Central memory CD8-positive, alpha-beta T cell (primary cell): ENCODE results near the gene VWA1.
"Not testable (repeated sequence)": the region's sequence is repeated elsewhere in the genome, so short reads cannot be mapped to it uniquely, and the experiment has no call there.

ENCODE experiments used
- ATAC-seq: fragments of 150-1000 bp; cut with Tn5 transposase; replicated peaks from 2 replicates; pipeline ENCODE4 v1.10.0; 2022; ENCODE audit warnings: mild to moderate bottlenecking, moderate FRiP score, moderate number of reproducible peaks; ENCODE audit not compliant: poor library complexity, severe bottlenecking; ENCODE audit errors: extremely low read depth
- DNase-seq, 2 donors: peaks; one replicate each; pipeline ENCODE4 v3.0.0; 2021; ENCODE audit warnings: low spot score in 2 of 2
- H3K27ac Mint-ChIP-seq: one replicate; pipeline ENCODE4 v1.8.0; 2022; ENCODE audit warnings: low read depth, mild to moderate bottlenecking, moderate library complexity, mixed read lengths
- H3K27me3 Mint-ChIP-seq: one replicate; pipeline ENCODE4 v1.8.0; 2022; ENCODE audit warnings: mixed read lengths
- H3K36me3 Mint-ChIP-seq: one replicate; pipeline ENCODE4 v1.8.0; 2022; ENCODE audit warnings: mild to moderate bottlenecking, moderate library complexity, mixed read lengths; ENCODE audit not compliant: insufficient read depth
- H3K4me1 Mint-ChIP-seq: one replicate; pipeline ENCODE4 v1.8.0; 2022; ENCODE audit warnings: mixed read lengths
- H3K4me3 Mint-ChIP-seq: one replicate; pipeline ENCODE4 v1.8.0; 2022; ENCODE audit warnings: mild to moderate bottlenecking, moderate library complexity, mixed read lengths
- H3K9me3 Mint-ChIP-seq: one replicate; pipeline ENCODE4 v1.8.0; 2022; ENCODE audit warnings: mixed read lengths

Gene VWA1

GRCh38 chr1:1437033-1437903 is 1.8 kb downstream of the VWA1 start:
- no peaks in the 10 kb centered on the region for H3K4me1 Mint-ChIP-seq
- H3K36me3 Mint-ChIP-seq: no peaks in the 10 kb centered on the region
- DNase-seq (no peak), ATAC-seq (no peak)
- H3K9me3 Mint-ChIP-seq: no peaks in the 10 kb centered on the region
- no peak overlapping the region for H3K27ac Mint-ChIP-seq
- H3K27me3 Mint-ChIP-seq: peaks cover 25% of the 10 kb centered on the region
- no peak overlapping the region for H3K4me3 Mint-ChIP-seq

- H3K27me3 Mint-ChIP-seq: peaks cover 18% of the 10 kb centered on the region
Observed at GRCh38 chr1:1437904-1438376, 2.5 kb downstream of the VWA1 start.

GRCh38 chr1:1438531-1439381 is 3.3 kb downstream of the VWA1 start:
- no peaks in the 10 kb centered on the region for H3K36me3 Mint-ChIP-seq
- ATAC-seq: no peak

More at GRCh38 chr1:1437904-1438376, 2.5 kb downstream of the VWA1 start:
- DNase-seq (no peak), ATAC-seq (no peak)
- no peak overlapping the region for H3K27ac Mint-ChIP-seq
- no peak overlapping the region for H3K4me3 Mint-ChIP-seq
- H3K4me1 Mint-ChIP-seq: no peaks in the 10 kb centered on the region
- H3K9me3 Mint-ChIP-seq: no peaks in the 10 kb centered on the region
- H3K36me3 Mint-ChIP-seq: no peaks in the 10 kb centered on the region

GRCh38 chr1:1439546-1440261 is 4.2 kb downstream of the VWA1 start:
- Mint-ChIP-seq H3K27ac (no peak overlapping the region), H3K27me3 (peaks cover 15% of the 10 kb centered on the region), H3K4me3 (no peak overlapping the region), H3K36me3 (no peaks in the 10 kb centered on the region), H3K4me1 (no peaks in the 10 kb centered on the region), H3K9me3 (no peaks in the 10 kb centered on the region)
- no peak for ATAC-seq
- no peak for DNase-seq

More at GRCh38 chr1:1438531-1439381, 3.3 kb downstream of the VWA1 start:
- no peak for DNase-seq
- Mint-ChIP-seq H3K9me3 (no peaks in the 10 kb centered on the region), H3K4me1 (no peaks in the 10 kb centered on the region), H3K27me3 (peaks cover 18% of the 10 kb centered on the region), H3K27ac (no peak overlapping the region), H3K4me3 (no peak overlapping the region)

GRCh38 chr1:1440262-1441001 is 4.9 kb downstream of the VWA1 start:
- DNase-seq (no peak), ATAC-seq (no peak)
- H3K4me3 Mint-ChIP-seq: no peak overlapping the region
- H3K27ac Mint-ChIP-seq: no peak overlapping the region
- H3K36me3 Mint-ChIP-seq: no peaks in the 10 kb centered on the region
- no peaks in the 10 kb centered on the region for H3K4me1 Mint-ChIP-seq
- H3K27me3 Mint-ChIP-seq: peaks cover 8% of the 10 kb centered on the region
- no peaks in the 10 kb centered on the region for H3K9me3 Mint-ChIP-seq

- Mint-ChIP-seq H3K4me3 (no peak overlapping the region), H3K36me3 (no peaks in the 10 kb centered on the region), H3K27me3 (peaks cover 6% of the 10 kb centered on the region), H3K9me3 (no peaks in the 10 kb centered on the region), H3K4me1 (no peaks in the 10 kb centered on the region), H3K27ac (no peak overlapping the region)
- DNase-seq (peak in 1 of 2 donors; percentile 39), ATAC-seq (peak; percentile 73)
Observed at GRCh38 chr1:1441002-1441888, 5.8 kb downstream of the VWA1 start.

GRCh38 chr1:1442069-1442770 is 6.7 kb downstream of the VWA1 start:
- H3K27me3 Mint-ChIP-seq: no peaks in the 10 kb centered on the region
- ATAC-seq (no peak), DNase-seq (no peak)
- no peaks in the 10 kb centered on the region for H3K36me3 Mint-ChIP-seq
- H3K4me1 Mint-ChIP-seq: no peaks in the 10 kb centered on the region
- no peaks in the 10 kb centered on the region for H3K9me3 Mint-ChIP-seq
- H3K4me3 Mint-ChIP-seq: no peak overlapping the region
- H3K27ac Mint-ChIP-seq: no peak overlapping the region

GRCh38 chr1:1446631-1447030 is 11.1 kb downstream of the VWA1 start:
- H3K4me3 Mint-ChIP-seq, H3K27me3 Mint-ChIP-seq, H3K9me3 Mint-ChIP-seq, H3K4me1 Mint-ChIP-seq, H3K27ac Mint-ChIP-seq, DNase-seq, ATAC-seq, H3K36me3 Mint-ChIP-seq: not testable (repeated sequence)

- Mint-ChIP-seq H3K27ac (no peak within 1 kb of the TSS), H3K9me3 (no peaks in the 10 kb centered on the region), H3K36me3 (no peaks in the 10 kb centered on the region), H3K4me1 (no peaks in the 10 kb centered on the region), H3K27me3 (no peaks in the 10 kb centered on the region), H3K4me3 (no peak within 1 kb of the TSS)
- ATAC-seq: no peak
- DNase-seq: no peak
Observed at GRCh38 chr1:1449099-1449739, 13.7 kb downstream of the VWA1 start, which contains the start of gene ATAD3C. Gene ATAD3C, plus strand, starts transcription at chr1:1449689. Its CDS starts 995 bp downstream, at chr1:1450684.

GRCh38 chr1:1450616-1451015 is 15.1 kb downstream of the VWA1 start:
- H3K27ac Mint-ChIP-seq, H3K4me1 Mint-ChIP-seq, H3K9me3 Mint-ChIP-seq, H3K36me3 Mint-ChIP-seq, ATAC-seq, H3K27me3 Mint-ChIP-seq, H3K4me3 Mint-ChIP-seq, DNase-seq: not testable (repeated sequence)
